Hematopoietic multipotent progenitor cell treated with erythropoietin and hydrocortisone succinate and interleukin-3 and kit ligand, for 17 days (in vitro differentiated cells): Measurements from ENCODE around the gene OR52A5.

Source experiments
- DNase-seq: peaks from one replicate; pipeline ENCODE4 v3.0.0-alpha.2; 2015; ENCODE audit warnings: low spot score

Gene OR52A5

GRCh38 chr11:5115339-5115738 is 22.8 kb downstream of the OR52A5 start:
- no peak for DNase-seq

GRCh38 chr11:5107285-5107684 is 30.9 kb downstream of the OR52A5 start:
- DNase-seq, result no peak

DNA sequence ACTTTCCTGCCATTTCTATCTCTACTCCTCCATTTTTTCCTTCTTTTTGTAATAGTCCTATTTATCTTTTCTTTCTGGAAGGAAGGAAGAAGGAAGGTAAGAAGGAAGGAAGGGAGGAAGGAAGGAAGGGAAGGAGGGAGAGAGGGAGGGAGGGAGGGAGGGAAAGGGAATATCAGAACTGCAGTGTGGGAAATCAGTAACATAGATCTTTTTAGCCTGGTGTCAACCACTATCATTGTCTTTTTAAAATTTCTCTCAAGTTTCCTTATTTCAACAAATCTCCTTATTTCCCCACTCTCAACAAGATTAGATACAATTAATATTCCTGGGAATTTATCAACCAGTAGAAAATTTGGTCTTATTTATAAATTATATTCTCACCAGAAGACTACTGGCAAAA is 35.1 kb downstream of the OR52A5 start:
- no peak for DNase-seq

GRCh38 chr11:5102246-5102645 is 35.9 kb downstream of the OR52A5 start:
- DNase-seq, result no peak

- no peak for DNase-seq
These were observed 42.1 kb downstream of the OR52A5 start for GRCh38 chr11:5096011-5096410.

DNA sequence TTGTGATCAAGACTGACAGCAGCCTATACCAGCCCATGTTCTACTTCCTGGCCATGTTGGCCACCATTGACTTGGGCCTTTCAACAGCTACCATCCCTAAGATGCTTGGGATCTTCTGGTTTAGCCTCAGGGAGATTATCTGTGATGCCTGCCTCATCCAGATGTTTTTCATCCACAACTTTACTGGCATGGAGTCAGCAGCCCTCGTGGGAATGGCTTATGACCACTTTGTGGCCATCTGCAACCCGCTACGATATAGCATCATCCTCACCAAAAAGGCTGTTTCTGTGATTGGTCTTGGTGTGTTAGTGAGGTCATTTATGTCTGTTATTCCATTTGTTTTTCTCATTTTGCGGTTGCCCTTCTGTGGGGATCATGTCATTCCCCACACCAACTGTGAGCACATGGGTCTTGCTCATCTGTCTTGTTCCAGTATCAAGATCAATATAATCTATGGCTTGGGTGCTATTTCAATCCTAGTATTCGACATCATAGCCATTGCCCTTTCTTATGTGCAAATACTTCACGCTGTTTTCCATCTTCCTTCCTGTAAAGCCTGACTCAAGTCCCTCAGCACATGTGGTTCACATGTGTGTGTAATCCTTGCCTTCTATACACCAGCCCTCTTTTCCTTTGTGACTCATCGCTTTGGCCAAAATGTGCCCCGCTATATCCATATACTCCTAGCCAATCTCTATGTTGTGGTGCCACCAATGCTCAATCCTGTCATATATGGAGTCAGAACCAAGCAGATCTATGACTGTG is 45.2 kb downstream of the OR52A5 start:
- DNase-seq, result no peak

GRCh38 chr11:5090668-5091067 is 47.5 kb downstream of the OR52A5 start:
- DNase-seq, result no peak

DNA sequence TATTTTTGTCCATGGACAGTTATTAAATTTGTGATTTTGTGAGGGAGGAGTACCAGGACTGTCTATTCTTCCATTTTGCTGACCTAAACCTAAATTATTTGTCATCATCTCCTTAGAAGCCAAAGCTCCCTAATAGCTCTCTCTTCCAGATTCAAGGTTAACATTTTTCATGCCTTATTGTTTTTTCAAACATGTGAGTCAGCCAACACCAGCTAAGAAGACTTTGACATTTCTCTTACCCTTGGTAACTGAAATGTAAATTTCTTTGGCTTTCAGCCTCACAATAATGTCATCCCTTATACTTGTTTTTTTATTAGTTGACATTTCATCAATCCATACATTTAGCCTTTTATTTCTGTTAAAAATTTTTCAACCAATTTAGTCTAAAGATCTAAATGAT is 49.6 kb downstream of the OR52A5 start:
- no peak for DNase-seq

DNA sequence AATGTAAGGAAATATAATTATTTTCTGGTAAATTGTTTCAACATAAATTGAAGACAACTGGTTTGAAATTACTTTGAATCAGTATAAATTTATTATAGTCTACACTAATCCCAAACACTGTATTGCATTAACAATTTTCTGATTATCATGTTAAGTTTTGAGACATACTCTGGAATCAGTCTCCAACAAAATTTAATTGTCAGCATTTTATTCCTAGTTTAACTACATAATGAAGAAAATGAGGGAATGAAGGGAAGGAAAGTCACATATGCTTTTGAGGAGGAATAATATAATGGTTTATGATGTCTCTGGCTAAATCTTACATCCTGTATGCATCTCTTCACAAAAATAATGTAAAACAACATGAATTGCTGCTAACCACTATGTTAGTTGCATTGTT is 54.6 kb downstream of the OR52A5 start:
- DNase-seq, result no peak

GRCh38 chr11:5081405-5081804 is 56.8 kb downstream of the OR52A5 start:
- DNase-seq, result no peak
